ENCODE data around the gene SLC5A12.

- TF ChIP-seq CTCF (IDR thresholded peaks at IDR 0.05; ENCODE audit: low read depth, low read length) (no peak), EZH2phosphoT487 (IDR thresholded peaks at IDR 0.05; ENCODE audit: low read depth) (no peak)
Measured at GRCh38 chr11:26730414-26731083, 8.7 kb upstream of the SLC5A12 start.

Measured in OCI-LY3 (cell line).